ENCODE data around the gene SFXN4. TPM values are rescaled to one million over a fixed set of nuclear protein-coding genes. Genes with fewer than 3 reads are reported as not detected.

SFXN4 gene
- total and polyA plus RNA-seq, 9 of the 15 experiments (the other 6 are each of a cell fraction or from before 2014, with no cell fraction given): 40.1 to 97.8 (median 54.5) TPM

DNA sequence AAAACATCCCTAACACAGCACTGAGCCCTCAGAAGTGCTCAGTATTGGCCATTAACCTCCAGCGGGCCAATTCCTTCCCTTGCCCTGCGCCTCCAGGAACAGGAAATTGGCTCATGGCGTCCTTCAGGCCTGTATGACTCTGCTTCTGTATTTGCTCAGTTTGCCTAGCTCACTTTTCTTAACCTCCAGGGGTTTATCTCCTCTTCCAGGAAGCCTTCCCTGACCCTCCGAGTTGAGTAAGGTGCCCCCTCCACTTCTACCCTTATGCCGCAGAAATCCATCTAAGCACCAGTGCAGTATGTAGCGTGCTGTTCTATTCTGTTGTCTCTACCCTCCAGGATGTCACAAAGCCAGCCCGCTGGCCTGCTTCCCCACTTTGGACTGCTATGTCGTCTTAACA, 1.1 kb upstream of the SFXN4 start (continued):
- TF ChIP-seq, protein P1, sequence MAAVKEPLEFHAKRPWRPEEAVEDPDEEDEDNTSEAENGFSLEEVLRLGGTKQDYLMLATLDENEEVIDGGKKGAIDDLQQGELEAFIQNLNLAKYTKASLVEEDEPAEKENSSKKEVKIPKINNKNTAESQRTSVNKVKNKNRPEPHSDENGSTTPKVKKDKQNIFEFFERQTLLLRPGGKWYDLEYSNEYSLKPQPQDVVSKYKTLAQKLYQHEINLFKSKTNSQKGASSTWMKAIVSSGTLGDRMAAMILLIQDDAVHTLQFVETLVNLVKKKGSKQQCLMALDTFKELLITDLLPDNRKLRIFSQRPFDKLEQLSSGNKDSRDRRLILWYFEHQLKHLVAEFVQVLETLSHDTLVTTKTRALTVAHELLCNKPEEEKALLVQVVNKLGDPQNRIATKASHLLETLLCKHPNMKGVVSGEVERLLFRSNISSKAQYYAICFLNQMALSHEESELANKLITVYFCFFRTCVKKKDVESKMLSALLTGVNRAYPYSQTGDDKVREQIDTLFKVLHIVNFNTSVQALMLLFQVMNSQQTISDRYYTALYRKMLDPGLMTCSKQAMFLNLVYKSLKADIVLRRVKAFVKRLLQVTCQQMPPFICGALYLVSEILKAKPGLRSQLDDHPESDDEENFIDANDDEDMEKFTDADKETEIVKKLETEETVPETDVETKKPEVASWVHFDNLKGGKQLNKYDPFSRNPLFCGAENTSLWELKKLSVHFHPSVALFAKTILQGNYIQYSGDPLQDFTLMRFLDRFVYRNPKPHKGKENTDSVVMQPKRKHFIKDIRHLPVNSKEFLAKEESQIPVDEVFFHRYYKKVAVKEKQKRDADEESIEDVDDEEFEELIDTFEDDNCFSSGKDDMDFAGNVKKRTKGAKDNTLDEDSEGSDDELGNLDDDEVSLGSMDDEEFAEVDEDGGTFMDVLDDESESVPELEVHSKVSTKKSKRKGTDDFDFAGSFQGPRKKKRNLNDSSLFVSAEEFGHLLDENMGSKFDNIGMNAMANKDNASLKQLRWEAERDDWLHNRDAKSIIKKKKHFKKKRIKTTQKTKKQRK (IDR thresholded peaks at IDR 0.05; ENCODE audit: borderline replicate concordance, low read depth, low read length): no peak
- peak; percentile 96 for TF ChIP-seq ZFP36 (IDR thresholded peaks at IDR 0.05; ENCODE audit: low read depth, low read length, partially characterized antibody)

DNA sequence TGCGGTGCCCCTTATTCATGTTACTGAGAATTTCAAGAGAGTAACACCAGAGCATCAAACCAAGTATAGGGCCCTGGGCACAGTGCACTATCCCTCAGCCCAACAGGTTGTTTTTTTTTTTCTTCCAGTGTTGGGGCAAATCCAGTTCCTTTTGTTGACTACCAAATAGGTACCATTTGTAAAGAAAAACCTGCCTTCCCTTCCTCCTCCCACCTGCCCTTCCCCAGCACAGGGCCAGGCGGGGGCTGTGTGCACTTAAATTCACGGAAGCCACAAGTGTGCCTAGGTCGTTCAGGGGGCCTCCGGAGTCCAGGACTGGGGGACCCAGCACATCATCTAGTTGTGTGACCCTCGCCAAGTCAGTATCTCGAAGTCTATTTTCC, 595 bp upstream of the SFXN4 start:
- Histone ChIP-seq H4K20me1 (replicated peaks; ENCODE audit: control insufficient read depth, insufficient read depth, low read length) (no peaks in the 10 kb centered on the region), H2AFZ (ENCODE audit: low read depth, low read length) (peak overlapping the region; percentile 89), H3K4me1 (replicated peaks in 1 of 2; ENCODE audit: control insufficient read depth in 2 of 2, insufficient read depth in 2 of 2, low read length in 2 of 2) (peaks cover 37 to 44% of the 10 kb centered on the region in 2 experiments), H3K27ac (ENCODE audit: extremely low read depth, low read depth, low read length) (peak overlapping the region; percentile 97), H3K36me3 (ENCODE audit: control insufficient read depth, insufficient read depth, low read length) (peaks cover 50% of the 10 kb centered on the region), H3K9ac (ENCODE audit: insufficient read depth in 1 of 2, low read depth in 2 of 2, low read length in 2 of 2) (peak overlapping the region; percentile 95 to 98), H3K4me3 (peak overlapping the region; percentile 64), H3K27me3 (ENCODE audit: control insufficient read depth in 2 of 2, insufficient read depth in 2 of 2, low read length in 2 of 2) (no peaks in the 10 kb centered on the region), H3K9me1 (ENCODE audit: control insufficient read depth, insufficient read depth, low read length) (no peaks in the 10 kb centered on the region), H3K4me2 (ENCODE audit: insufficient read depth, low read length) (peak overlapping the region; percentile 98), H3K79me2 (ENCODE audit: control insufficient read depth, insufficient read depth, low read length) (peaks cover 46% of the 10 kb centered on the region), H3K9me3 (replicated peaks; ENCODE audit: control insufficient read depth, insufficient read depth, low read depth, low read length) (no peaks in the 10 kb centered on the region)
- peak; percentile 4 for ATAC-seq
- CTCF ChIA-PET (ENCODE audit: low intra/inter-chr PET ratio): no interaction called here
- POLR2A ChIA-PET: no interaction called here
- BruUV-seq (replicated peaks): no TSS peak
- in situ Hi-C loops (cut with MboI): no loop called here
- 13% methylated on average over 6 of the region's 7 CpGs for WGBS (ENCODE audit: insufficient coverage, low coverage, missing lambda C conversion rate)
- TF ChIP-seq ZBTB8A (IDR thresholded peaks at IDR 0.05; ENCODE audit: partially characterized antibody) (no peak), ZNF584 (CRISPR knock-in tag; IDR thresholded peaks at IDR 0.05; ENCODE audit: low read depth) (0 out of 2 replicates have a peak, but pooled peaks have one; percentile 18), ZNF766 (CRISPR knock-in tag; conservative IDR thresholded peaks at IDR 0.05) (peak; percentile 33; the same call in 1 of the 2 replicates)
- TF ChIP-seq, protein P2, sequence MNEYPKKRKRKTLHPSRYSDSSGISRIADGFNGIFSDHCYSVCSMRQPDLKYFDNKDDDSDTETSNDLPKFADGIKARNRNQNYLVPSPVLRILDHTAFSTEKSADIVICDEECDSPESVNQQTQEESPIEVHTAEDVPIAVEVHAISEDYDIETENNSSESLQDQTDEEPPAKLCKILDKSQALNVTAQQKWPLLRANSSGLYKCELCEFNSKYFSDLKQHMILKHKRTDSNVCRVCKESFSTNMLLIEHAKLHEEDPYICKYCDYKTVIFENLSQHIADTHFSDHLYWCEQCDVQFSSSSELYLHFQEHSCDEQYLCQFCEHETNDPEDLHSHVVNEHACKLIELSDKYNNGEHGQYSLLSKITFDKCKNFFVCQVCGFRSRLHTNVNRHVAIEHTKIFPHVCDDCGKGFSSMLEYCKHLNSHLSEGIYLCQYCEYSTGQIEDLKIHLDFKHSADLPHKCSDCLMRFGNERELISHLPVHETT (CRISPR knock-in tag; conservative IDR thresholded peaks at IDR 0.05 in 1 of 2, IDR thresholded peaks at IDR 0.05 in 1 of 2): 0 out of 4 replicates have a peak, but pooled peaks of 1 of the 2 experiments have one; percentile 16
- FAIRE-seq: peak; percentile 65
- peak in 1 of 4 experiments; percentile 32 for DNase-seq (ENCODE audit: extremely low read depth in 1 of 4, low spot score in 3 of 4)
- intact Hi-C loops (cut with micrococcal nuclease): no loop called here
